ENCODE results near the gene PATL2.
"Not testable (repeated sequence)": the region's sequence is repeated elsewhere in the genome, so short reads cannot be mapped to it uniquely, and the experiment has no call there.

PATL2 gene

DNA sequence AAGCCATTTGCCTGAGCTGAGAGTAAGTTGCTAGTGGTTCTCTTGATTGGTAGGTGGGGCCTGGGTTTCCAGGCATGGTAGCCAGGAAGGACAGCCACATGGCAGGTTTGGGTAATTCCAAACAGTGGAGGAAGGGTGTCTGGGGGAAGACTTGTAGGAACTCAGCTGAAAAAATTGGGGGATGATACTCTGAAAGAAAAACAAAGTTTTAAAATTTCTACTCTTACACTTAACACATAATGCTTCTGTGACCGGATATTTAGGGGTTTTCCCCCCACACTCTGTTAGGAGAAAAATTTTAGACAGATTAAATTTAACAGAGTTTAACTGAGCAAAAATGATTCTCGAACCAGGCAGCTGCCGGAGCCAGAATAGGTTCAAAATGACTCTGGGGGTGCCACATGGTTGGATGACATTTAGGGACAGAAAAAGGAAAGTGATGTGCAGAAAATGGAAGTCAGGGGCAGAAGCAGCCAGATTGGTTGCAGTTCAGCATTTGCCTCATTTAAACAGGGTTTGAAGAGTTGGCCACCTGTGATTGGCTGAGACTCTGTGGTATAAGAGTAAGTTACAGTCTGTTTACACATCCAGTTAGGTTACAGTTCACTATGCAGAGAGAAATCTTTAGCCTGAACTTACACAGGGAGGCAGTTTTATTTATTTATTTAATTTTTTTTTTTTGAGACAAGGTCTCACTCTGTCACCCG is 8.3 kb upstream of the PATL2 start:
- no peak for DNase-seq (ENCODE audit: low read depth in 2 of 2)

DNA sequence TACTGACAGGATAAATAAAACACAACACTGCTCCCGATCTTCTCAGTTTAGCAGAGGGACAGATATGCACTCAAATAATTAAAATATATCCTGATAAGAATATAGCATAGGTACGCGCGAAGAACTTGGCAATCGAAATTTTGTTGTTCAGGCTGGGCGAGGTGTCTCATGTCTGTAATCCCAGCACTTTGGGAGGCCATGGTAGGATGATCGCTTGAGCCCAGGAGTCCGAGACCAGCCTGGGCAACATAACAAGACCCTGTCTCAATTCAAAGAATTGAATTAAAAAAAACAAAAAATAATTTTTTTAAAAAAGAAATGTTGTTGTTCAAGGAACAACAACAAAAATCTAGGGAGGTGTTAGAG is 7.8 kb upstream of the PATL2 start:
- DNase-seq (ENCODE audit: low read depth in 2 of 2), result no peak

DNA sequence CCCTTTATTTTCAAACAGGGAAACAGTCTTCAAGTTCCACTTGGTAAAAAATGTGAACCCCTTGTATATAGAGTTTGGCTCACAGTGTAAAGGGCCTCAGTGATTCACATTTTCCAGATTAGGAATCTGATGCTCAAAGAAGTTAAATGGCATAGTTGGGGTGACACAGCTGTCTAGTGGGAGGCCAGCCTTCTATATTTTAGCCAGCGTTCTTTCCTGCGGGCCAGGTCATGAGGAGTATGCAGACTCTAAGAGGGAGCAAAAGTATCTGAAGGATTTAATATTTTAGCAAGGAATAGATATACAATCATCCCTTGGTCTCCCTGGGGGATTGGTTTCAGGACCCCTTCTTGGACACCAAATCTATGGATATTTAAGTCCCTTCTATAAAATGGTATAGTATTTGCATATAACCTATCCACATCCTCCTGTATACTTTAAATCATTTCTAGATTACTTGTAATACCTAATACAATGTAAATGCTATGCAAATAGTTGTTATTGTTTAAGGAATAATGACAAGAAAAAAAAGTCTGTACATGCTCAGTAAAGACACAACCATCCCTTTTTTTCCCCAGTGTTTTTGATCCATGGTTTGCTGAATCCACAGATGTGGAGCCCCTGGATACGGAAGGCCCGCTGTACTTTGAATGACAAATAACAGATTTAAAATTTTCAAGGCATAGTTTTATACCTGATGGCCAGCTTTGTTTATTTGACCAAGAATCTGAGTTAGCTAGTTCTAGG is 7.2 kb upstream of the PATL2 start:
- no peak for DNase-seq (ENCODE audit: low read depth in 2 of 2)

DNA sequence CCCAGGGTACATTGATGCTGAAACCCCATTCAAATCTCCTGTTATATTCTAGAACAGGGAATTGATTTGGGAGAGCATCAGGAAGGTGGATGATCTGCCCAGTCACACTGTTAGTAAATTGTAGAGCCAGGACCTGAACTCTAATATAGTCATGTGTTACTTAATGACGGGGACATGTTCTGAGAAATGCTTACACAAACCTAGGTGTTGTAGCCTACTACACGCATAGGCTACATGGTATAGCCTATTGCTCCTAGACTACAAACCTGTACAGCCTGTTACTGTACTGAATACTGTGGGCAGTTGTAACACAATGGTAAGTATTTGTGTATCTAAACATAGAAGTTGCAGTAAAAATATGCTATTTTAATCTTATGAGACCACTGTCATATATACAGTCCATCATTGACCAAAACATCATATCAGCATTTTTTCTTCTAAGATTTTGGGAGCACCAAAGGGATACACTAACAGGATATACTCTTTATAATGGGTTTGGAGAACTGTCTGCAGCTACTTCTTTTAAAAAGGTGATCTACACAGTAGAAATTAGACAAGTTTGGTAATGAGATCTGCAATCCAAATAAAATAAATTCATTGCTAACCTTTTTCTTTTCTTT is 6.0 kb upstream of the PATL2 start:
- no peak for DNase-seq (ENCODE audit: low read depth in 2 of 2)

DNA sequence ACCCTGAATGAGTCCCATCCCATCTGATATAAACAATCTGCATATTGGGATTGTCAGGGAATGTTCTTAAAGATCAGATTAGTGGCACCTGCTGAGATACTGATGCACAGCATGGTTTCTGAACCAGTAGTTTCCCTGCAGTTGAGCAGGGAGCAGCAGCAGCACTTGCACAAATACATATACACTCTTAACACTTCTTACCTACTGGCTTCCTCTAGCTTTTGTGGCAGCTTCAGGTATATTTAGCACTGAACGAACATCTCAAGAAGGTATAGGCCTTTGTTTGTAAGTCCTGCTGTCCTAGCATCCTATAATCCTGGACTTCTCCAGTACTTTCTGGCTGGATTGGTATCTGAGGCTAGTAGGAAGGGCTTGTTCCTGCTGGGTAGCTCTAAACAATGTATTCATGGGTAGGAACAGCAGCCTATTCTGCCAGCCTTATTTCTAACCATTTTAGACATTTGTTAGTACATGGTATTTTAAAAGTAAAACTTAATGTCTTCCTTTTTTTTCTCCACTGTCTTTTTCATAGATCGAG is 4.7 kb upstream of the PATL2 start:
- no peak for DNase-seq (ENCODE audit: low read depth in 2 of 2)

DNA sequence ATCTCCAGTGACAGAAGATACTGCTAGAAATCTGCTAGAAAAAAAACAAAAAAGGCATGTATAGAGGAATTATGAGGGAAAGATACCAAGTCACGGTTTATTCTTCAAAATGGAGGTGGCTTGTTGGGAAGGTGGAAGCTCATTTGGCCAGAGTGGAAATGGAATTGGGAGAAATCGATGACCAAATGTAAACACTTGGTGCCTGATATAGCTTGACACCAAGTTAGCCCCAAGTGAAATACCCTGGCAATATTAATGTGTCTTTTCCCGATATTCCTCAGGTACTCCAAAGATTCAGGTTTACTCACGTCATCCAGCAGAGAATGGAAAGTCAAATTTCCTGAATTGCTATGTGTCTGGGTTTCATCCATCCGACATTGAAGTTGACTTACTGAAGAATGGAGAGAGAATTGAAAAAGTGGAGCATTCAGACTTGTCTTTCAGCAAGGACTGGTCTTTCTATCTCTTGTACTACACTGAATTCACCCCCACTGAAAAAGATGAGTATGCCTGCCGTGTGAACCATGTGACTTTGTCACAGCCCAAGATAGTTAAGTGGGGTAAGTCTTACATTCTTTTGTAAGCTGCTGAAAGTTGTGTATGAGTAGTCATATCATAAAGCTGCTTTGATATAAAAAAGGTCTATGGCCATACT is 4.1 kb upstream of the PATL2 start:
- no peak for DNase-seq (ENCODE audit: low read depth in 2 of 2)

DNA sequence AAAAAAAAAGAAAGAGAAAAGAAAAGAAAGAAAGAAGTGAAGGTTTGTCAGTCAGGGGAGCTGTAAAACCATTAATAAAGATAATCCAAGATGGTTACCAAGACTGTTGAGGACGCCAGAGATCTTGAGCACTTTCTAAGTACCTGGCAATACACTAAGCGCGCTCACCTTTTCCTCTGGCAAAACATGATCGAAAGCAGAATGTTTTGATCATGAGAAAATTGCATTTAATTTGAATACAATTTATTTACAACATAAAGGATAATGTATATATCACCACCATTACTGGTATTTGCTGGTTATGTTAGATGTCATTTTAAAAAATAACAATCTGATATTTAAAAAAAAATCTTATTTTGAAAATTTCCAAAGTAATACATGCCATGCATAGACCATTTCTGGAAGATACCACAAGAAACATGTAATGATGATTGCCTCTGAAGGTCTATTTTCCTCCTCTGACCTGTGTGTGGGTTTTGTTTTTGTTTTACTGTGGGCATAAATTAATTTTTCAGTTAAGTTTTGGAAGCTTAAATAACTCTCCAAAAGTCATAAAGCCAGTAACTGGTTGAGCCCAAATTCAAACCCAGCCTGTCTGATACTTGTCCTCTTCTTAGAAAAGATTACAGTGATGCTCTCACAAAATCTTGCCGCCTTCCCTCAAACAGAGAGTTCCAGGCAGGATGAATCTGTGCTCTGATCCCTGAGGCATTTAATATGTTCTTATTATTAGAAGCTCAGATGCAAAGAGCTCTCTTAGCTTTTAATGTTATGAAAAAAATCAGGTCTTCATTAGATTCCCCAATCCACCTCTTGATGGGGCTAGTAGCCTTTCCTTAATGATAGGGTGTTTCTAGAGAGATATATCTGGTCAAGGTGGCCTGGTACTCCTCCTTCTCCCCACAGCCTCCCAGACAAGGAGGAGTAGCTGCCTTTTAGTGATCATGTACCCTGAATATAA is 2.2 kb upstream of the PATL2 start:
- no peak for DNase-seq (ENCODE audit: low read depth in 2 of 2)

DNA sequence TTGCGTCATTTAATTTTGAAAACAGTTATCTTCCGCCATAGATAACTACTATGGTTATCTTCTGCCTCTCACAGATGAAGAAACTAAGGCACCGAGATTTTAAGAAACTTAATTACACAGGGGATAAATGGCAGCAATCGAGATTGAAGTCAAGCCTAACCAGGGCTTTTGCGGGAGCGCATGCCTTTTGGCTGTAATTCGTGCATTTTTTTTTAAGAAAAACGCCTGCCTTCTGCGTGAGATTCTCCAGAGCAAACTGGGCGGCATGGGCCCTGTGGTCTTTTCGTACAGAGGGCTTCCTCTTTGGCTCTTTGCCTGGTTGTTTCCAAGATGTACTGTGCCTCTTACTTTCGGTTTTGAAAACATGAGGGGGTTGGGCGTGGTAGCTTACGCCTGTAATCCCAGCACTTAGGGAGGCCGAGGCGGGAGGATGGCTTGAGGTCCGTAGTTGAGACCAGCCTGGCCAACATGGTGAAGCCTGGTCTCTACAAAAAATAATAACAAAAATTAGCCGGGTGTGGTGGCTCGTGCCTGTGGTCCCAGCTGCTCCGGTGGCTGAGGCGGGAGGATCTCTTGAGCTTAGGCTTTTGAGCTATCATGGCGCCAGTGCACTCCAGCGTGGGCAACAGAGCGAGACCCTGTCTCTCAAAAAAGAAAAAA is 1.4 kb upstream of the PATL2 start:
- peak in 1 of 2 donors; percentile 48 for DNase-seq (ENCODE audit: low read depth in 2 of 2)

DNA sequence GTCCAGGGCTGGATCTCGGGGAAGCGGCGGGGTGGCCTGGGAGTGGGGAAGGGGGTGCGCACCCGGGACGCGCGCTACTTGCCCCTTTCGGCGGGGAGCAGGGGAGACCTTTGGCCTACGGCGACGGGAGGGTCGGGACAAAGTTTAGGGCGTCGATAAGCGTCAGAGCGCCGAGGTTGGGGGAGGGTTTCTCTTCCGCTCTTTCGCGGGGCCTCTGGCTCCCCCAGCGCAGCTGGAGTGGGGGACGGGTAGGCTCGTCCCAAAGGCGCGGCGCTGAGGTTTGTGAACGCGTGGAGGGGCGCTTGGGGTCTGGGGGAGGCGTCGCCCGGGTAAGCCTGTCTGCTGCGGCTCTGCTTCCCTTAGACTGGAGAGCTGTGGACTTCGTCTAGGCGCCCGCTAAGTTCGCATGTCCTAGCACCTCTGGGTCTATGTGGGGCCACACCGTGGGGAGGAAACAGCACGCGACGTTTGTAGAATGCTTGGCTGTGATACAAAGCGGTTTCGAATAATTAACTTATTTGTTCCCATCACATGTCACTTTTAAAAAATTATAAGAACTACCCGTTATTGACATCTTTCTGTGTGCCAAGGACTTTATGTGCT is 721 bp upstream of the PATL2 start:
- DNase-seq (ENCODE audit: low read depth in 2 of 2), result peak in 1 of 2 donors; percentile 49

DNA sequence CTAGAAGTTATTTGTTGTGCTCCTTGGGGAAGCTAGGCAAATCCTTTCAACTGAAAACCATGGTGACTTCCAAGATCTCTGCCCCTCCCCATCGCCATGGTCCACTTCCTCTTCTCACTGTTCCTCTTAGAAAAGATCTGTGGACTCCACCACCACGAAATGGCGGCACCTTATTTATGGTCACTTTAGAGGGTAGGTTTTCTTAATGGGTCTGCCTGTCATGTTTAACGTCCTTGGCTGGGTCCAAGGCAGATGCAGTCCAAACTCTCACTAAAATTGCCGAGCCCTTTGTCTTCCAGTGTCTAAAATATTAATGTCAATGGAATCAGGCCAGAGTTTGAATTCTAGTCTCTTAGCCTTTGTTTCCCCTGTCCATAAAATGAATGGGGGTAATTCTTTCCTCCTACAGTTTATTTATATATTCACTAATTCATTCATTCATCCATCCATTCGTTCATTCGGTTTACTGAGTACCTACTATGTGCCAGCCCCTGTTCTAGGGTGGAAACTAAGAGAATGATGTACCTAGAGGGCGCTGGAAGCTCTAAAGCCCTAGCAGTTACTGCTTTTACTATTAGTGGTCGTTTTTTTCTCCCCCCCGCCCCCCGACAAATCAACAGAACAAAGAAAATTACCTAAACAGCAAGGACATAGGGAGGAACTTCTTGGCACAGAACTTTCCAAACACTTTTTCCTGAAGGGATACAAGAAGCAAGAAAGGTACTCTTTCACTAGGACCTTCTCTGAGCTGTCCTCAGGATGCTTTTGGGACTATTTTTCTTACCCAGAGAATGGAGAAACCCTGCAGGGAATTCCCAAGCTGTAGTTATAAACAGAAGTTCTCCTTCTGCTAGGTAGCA is 657 bp downstream of the PATL2 start:
- no peak for DNase-seq (ENCODE audit: low read depth in 2 of 2)

DNA sequence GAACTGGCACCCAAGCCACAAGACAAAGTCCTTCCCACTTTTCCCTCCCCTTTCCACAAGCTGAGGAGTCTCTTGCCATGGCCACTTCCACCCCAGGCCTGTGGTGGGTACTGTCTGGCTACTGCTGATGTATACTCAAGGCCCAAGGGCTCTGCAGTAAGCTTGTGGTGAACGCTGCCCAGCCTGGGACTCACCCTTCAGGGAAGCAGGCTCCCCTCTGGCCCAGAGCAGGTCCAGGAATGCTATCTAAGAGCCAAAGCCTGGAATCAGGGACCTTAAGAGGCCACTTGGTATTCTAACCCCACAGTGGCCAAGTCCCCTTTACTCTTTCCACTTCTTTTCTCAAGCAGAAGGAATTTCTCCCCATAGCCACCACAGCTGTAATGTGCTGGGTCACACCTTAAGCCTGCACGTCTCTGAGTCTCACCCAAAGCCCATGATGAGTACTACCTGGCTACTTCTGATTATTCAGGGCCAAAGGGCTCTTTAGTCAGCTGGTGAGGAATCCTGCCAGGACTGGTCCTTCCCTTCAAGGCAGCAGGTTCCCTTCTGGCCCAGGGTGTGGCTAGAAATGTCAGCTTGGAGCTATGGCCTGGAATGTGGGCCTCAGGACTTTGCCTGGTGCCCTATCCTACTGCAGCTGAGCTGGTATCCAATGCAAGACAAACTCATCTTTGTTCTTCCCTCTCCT is 4.0 kb downstream of the PATL2 start:
- DNase-seq (ENCODE audit: low read depth in 2 of 2), result no peak

DNA sequence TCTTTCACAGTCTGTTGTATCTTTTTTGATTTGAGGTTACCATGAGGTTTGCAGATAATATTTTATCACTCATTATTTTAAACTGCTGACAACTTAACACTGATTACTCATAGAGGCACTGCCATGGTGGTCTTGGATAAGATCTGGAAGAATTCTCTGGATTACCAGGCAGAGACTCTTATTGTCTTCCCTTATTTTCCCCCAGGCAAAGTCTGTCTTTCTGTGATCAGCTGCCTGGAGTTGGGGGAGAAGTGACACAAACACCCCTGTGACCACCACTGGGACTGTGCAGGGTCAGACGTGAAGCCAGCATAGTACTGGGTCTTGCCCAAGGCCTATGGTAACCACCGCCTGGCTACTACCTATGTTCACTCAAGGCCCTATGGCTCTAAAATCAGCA is 4.7 kb downstream of the PATL2 start:
- DNase-seq (ENCODE audit: low read depth in 2 of 2), result no peak

DNA sequence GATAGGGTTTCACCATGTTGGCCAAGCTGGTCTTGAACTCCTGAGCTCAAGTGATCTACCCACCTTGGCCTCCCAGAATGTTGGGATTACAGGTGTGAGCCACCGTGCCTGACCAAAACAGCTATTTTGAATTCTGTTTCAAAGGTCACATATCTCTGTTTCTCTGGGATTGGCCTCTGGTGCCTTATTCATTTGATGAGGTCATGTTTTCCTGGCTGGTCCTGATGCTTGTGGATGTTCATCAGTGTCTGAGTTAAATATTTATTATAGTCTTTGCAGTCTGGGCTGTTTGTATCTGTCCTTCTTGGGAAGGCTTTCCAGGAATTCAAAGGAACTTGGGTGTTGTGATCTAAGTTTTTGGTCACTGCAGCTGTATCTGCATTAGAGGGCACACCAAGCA is 5.1 kb downstream of the PATL2 start:
- no peak for DNase-seq (ENCODE audit: low read depth in 2 of 2)

DNA sequence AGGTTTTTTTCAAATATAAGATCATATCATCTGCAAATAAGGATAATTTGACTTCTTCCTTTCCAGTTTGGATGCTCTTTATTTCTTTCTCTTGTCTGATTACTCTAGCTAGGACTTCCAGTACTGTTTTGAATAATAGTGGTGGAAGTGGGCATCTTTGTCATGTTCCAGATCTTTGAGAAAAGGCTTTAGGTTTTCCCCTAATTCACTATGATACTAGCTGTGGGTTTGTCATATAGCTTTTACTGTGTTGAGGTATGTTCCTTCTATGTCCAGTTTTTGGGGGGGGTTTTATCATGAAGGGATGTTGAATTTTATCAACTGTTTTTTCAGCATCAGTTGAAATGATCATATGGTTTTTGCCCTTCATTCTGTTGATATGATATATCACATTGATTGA is 10.4 kb downstream of the PATL2 start:
- DNase-seq (ENCODE audit: low read depth in 2 of 2), result not testable (repeated sequence)

DNA sequence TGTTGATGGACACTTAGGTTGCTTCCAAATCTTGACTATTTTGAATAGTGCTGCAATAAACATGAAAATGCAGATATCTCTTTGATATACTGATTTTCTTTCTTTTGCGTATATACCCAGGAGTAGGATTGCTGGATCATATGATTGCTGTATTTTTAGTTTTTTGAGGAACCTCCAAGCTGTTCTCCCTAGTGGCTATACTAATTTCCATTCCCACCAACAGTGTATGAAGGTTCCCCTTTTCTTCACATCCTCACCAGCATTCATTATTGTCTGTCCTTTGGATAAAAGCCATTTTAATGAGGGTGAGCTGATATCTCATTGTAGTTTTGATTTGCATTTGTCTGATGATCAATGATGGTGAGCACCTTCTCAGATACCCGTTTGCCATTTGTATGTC is 12.5 kb downstream of the PATL2 start:
- DNase-seq (ENCODE audit: low read depth in 2 of 2), result no peak

DNA sequence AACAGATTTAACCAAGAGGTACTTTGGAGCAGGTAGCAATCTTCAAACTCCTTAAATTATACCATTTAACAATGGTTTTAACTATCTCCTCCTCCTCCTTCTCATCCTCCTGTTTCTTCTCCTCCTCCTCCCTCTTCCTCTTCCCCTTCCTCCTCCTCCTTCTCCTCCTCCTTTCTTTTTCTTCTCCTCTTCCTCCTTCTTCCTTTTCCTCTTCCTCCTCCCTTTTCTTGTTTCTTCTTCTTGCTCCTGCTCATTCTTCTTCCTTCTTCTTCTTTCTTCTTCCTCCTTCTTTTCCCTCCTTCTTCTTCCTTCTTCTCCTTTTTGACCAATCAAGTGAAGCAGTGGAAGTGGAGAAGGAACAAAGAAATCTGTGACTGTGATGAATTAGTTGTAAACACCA is 14.1 kb downstream of the PATL2 start:
- DNase-seq (ENCODE audit: low read depth in 2 of 2), result no peak

DNA sequence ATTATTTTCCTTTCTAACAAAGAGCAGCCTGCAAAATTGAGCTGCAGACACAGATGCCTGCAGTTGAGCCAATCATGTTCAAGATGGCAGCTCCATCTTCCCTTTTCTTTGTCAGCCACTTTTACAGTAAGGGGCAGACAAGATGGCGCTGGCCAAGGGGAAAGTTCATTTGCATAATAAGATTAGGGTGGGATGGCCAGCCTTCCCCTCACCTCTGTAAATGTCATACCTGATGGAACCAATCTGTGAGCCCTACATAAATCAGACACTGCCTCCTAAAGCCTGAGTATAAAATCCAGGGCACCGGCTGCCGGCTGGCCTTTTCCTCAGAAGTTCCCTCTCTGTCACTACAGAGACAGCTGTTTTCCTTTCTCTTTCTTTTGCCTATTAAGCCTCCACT is 15.8 kb downstream of the PATL2 start:
- no peak for DNase-seq (ENCODE audit: low read depth in 2 of 2)

DNA sequence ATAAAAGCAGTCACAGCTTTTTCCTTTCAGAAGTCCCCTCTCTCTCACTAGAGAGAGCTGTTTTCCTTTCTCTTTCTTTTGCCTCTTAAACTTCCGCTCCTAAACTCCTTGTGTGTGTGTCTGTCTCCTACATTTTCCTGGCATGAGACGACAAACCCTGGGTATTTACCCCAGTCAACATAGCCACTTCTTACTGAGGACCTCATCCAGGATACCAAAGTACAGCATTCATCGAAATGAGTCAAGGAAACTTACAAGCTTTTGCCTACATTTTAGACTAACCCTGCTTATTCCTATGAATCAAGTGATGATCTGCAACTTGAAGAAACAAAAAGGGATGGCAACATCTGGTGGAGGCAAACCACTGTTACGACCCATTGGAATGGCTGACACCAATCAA is 16.7 kb downstream of the PATL2 start:
- no peak for DNase-seq (ENCODE audit: low read depth in 2 of 2)

DNA sequence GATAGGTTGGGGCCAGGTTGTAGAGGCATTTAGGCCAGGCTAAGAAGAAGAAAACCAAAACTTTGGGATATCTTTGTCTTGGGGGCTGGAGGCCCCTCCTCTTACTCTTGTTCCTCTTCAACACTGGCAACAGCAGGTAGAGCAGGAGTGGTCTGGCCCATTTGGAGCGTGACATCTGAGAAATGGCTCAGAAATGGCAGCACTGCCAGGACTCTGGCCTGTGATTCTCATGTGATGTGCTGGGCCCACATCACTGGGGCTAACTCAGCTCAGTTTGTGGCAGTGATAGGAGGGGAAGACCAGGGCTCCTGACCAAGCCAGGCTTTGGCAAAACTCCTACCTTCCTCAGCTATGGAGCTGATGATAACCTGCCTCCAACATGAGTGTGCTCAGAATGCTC is 18.5 kb downstream of the PATL2 start:
- no peak for DNase-seq (ENCODE audit: low read depth in 2 of 2)

Measured in stimulated activated CD8-positive, alpha-beta memory T cell treated with anti-CD3 and anti-CD28 coated beads, Interleukin-7, amount 100 ng/mL, for 4 hours (primary cell).